ENCODE measurements around the gene ELMOD1.
A peak's percentile ranks its signal among the peaks of the same experiment; 100 is the strongest.
"Not testable (repeated sequence)": the region's sequence is repeated elsewhere in the genome, so short reads cannot be mapped to it uniquely, and the experiment has no call there.

Gene ELMOD1

DNA sequence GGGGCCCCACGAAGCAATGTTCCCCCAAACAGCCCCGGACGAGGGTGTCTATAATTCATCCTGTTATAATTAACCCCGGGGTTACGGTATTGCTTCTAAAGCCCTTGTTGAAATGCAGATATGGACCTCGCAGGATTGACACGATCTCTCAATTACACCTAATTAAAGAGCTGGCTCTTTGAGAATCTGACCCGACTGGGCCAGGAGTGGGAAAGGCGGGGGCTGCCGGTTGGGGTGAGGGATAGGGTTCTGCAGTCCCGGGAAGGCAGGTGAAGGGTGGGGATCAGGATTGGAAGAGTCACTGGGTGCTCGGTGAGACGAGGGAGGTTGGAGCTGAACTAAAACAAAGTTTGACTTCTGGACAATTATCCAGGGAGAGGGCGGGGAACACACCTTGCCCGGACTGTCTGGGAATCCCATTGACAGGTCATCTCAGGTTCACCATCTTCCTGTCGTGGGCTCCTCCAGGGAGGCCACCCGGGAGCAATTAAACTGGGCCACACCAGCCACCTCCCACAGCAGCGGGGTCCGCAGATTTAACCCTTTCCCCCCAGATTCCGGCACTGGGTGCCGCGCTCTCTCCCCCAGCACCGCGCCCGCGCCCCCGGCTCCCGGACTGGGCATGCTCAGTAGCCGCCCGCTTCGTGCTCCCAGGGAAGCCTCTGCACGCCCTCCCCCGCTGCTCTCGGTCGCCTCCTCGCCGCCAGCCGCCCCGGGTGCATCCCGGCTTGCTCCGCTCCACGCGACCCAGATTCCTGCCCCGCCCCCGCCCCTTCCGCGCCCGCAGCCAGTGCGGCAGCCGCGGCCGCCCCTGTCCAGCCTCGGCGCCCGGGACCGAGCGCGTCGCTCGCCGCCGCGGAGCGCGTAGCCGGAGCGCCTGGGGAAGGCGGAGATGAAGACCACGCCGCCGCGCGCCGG lies at the start of gene ELMOD1:
Gene ELMOD1 (plus strand): TSS at position 688 of the 918 bp plus-strand sequence. CDS start 27,043 bp downstream, outside the sequence.
- DNase-seq: no peak

GRCh38 chr11:107545101-107545514 lies 45.8 kb upstream of the ELMOD1 start:
- no peak for DNase-seq

GRCh38 chr11:107547961-107548360 lies 43.0 kb upstream of the ELMOD1 start:
- DNase-seq: no peak

DNA sequence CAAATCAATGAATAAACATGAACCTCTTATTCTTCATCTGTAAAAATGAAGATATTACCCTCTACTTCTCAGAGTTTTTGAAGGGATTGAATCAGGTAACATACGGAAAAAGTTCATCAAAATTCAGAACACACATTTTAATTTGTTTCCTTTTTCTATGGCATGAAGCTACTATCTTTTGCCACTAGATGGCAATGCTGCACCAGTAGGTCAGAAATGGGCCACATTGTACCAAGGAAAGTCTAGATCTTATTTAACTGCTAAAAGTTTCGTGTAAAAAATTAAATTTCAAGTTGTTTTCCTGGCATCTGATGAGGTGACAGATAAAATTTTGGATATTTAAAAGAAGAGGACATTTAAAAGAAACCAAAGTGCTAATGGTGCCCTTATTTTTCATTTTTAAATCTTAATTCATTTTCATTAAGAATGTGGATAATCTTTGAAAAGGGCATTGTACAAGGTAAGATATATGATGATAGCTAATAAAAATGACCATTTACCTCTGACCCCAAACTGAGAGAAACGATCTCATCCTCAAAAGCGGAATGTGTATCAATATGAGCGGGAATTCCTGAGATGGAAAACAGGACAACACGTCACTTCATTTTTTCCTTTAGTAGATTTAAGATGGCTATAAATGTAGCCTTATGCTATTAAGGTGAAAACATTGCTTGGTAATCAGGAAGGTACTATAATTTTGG lies 41.5 kb upstream of the ELMOD1 start:
- DNase-seq: peak; percentile 9

DNA sequence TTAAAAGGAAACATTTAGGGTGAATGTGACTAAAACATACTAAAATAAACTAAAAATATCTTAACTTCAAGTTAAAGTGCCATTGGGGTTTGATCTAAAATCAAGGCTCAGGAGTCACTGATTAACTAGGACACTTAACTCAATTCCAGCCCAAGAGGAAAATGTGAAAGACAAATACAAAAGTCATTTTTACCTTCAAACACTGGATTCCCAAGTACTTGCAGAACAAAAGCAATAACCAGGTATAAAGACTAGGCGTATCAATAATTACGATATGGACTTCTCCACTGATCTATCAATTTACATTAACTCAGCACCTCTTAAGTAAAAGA lies 41.0 kb upstream of the ELMOD1 start:
- DNase-seq: no peak

GRCh38 chr11:107550304-107550703 lies 40.6 kb upstream of the ELMOD1 start:
- no peak for DNase-seq

- no peak for DNase-seq
Observed at GRCh38 chr11:107561688-107562087, 29.3 kb upstream of the ELMOD1 start.

- peak; percentile 30 for DNase-seq
Observed at GRCh38 chr11:107562647-107563208, 28.2 kb upstream of the ELMOD1 start.

DNA sequence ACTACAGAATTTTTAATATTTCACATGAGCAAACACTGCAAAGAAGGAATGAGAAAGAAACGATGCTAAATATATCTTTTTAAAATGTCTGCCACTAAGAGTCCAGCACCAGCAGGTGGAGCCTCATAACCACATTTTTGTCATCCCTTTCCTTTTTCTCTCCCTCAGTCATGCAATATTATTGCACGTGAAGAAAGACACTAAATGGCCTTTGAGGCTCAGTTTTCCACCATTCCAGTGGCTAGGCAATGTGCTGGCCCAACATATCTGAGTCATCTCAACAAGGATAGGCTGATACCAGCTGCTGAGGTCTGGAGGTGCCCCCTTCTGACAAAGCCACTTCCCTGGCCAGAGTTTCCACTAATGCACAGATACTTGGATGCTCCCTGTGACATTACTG lies 27.2 kb upstream of the ELMOD1 start:
- DNase-seq: no peak

DNA sequence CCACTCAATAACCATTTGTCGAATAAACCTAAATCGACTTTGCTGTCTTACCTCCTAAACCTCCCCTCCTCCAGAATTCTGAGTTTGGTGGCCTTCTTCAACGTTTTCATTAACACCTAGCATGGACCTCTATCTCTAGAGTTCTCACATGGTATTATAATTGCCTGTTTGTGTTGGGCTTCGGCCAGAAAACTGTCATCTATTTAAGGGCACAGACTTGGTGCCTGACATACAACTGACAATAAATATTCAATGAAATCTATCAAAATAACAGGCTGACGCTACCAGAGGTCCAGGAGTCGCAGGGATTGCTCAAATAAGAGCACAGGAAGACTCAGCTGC lies 26.1 kb upstream of the ELMOD1 start:
- DNase-seq: no peak

DNA sequence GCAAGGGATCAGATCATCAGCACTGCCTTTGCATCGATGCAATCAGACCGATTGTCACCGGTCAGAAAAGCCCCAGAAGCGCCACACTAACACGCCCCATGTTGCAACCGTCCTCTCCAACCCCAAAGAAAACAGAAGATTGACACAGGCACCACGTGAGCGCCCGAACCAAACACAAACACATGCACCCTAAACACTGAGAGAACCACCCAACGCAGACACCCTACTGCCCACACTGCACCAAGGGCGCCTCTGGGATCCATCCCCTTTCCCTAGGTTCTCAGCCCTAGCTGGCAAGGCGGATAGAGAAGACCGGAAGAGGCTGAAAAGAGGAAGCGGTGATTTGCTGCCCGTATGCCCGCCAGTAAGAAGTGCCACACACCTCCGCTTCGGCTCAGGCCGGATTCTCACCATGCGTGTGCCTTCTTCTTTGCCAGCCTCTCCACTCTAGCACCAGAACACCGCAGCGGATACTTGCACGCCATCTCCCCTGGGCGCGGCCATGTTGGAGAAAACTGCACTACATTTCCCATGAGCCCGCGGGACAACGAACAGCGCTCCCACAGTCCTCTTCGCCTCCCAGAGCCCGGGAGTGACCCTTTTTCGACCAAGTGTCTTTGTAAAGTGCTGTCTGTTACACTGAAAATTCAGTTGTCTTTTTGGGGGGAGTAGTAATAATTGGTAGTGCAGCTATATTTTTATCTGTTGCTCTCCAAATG lies 25.6 kb upstream of the ELMOD1 start, which contains the start of gene ALKBH8:
Gene ALKBH8 (minus strand): TSS at position 517 of the 719 bp plus-strand sequence. CDS start 4,842 bp downstream, outside the sequence.
- DNase-seq: peak; percentile 57

GRCh38 chr11:107565955-107566501 lies 24.9 kb upstream of the ELMOD1 start:
- DNase-seq: not testable (repeated sequence)

DNA sequence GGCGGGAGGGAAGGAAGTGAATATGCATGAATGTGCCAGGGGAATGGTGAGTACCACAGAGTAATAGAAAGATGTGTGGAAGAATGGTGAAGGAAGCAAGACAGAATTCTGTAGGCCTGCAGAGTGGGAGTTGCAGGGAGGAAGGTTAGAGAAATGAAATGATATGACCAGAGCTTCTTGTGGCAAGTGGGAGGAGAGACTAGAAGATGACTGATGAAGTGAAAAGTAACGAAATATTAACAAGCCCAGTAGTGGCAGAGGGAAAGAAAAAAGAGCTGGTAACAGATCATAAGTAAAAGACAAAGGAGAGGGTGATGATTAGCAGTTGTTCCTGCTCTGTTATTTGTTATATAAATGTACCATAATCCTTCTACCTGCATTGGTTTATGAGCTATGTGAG lies 24.4 kb upstream of the ELMOD1 start:
- no peak for DNase-seq

GRCh38 chr11:107567739-107568335 lies 23.1 kb upstream of the ELMOD1 start:
- no peak for DNase-seq

- DNase-seq: no peak
Observed at GRCh38 chr11:107570015-107570414, 20.9 kb upstream of the ELMOD1 start.

DNA sequence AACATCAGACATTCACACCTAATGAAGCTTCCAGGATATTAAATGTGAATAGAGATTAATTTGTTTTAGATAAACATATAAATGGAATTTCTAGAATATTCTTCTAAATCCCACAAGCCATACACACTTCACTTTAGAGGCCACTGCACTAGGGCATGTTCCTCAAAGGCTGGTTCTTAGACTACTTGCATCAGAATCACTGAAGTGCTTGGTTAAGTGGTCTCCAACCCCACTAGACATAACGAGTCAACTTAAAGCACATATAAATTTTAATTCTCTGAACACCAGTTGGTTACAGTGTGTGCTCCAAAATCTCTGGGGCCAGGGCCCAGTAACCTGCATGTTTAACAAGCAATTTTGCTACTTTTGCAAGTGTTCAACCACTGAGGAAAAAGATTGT lies 17.5 kb upstream of the ELMOD1 start:
- no peak for DNase-seq

- DNase-seq: peak; percentile 55
Observed at GRCh38 chr11:107576497-107577345, 14.2 kb upstream of the ELMOD1 start.

- DNase-seq: no peak
Observed at GRCh38 chr11:107577346-107577711, 13.6 kb upstream of the ELMOD1 start.

DNA sequence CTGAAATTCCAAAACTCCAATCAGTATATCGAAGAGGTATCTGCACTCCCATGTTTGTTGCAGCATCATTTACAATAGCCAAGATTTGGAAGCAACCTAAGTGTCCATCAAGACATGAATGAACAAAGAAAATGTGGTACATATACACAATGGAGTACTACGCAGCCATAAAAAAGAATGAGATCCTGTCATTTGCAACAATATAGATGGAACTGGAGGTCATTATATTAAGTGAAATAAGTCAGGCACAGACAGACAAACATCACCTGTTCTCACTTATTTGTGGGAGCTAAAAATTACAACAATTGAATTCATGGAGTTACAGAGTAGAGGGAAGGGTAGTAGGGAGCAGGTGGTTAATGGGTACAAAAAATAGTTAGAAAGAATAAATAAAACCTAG lies 11.8 kb upstream of the ELMOD1 start:
- DNase-seq: not testable (repeated sequence)

GRCh38 chr11:107581147-107581546 lies 9.8 kb upstream of the ELMOD1 start:
- DNase-seq: no peak

DNA sequence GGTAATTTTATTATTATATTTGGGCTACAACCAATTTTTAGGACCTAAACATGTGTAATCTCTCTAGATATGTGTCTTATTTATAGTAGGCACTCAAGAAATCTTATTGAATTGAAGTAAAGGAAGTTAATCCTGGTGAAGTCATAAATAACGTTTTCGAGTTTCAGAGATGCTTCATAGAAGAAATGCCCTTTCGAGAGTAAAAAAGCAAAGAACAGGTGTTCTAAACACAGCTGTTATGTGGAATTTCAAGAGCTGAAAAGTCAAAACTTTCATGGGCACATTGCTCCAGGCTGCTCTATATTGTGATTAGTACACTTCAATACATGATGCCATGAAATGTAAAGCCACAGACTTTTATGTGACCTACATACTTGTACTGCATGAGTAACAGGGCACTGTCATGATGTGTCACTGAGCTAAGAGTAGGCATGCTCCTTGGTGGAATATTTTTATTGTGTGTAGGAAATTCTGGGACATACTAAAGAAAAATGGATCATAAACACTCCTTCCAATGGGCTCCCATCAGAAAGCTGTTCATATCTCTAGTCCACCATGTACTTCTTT lies 7.2 kb upstream of the ELMOD1 start:
- DNase-seq: no peak
